Panc1 (cell line): ENCODE measurements around the gene DKK2.
A peak's percentile ranks its signal among the peaks of the same experiment; 100 is the strongest.

Experiments
- CTCF ChIP-seq: fragments of 450-650 bp; IDR thresholded peaks from 2 replicates; pipeline ENCODE4 v1.5.1; 2017; ENCODE audit warnings: mild to moderate bottlenecking
- POLR2AphosphoS5 ChIP-seq: IDR thresholded peaks from 2 replicates; pipeline ENCODE4 v1.6.1; 2012; ENCODE audit warnings: mild to moderate bottlenecking, low read depth, low read length, moderate library complexity

DNA sequence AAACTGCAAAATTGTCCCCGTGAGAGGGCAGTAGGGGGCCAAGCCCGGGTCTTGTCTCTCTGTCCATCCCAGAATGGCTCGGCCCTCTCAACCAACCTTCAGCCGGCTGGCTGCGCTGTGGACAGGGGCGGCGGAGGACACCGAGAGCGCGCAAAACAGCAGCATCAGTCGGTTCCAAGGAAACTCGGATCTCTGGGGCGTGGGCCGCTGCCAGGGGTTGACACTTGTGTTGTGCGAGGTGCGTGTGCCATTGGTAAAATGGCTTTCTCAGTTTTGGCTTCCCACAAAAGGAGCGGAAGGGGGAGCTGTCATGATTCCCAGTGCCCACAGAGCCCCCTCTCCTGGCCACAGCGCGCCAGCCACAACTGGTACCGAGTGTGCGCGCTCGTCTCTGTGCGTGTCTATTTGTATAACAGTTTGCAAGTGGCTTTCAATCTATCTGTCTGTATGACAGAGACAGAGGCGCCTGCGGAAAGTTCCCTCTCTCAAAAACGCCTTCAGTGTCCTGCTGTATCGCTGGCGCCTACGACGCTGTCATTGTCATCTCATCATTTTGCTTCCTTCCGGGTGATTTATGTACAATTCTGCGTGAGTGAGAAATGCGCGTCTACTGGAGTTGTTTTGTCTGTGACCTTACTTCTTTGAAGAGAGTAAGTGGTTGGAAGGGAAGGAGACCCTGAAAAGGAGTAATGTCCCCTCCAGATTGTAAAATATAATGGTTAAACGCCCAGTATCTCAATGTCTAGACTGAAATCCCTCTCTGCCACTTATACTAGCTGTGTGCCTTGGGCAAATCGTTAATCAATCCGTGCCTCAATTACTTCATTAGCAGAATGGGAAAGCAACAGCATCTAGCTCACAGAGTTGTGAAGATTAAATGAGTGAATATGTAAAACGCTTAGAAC is 1.8 kb downstream of the DKK2 start:
- peak; percentile 49 for TF ChIP-seq CTCF
- TF ChIP-seq POLR2AphosphoS5 = no peak
